HG03439 (cell line): ENCODE results near the gene B3GAT2.

ENCODE experiments used
- ATAC-seq: cut with Tn5 transposase; IDR thresholded peaks from one replicate; pipeline ENCODE4 v1.9.1; 2021; ENCODE audit warnings: mild to moderate bottlenecking, moderate library complexity; ENCODE audit not compliant: unreplicated experiment

B3GAT2 gene

GRCh38 chr6:70844301-70844700, 112.6 kb downstream of the B3GAT2 start:
- no peak for ATAC-seq

- no peak for ATAC-seq
Measured at GRCh38 chr6:70843328-70843918, 113.4 kb downstream of the B3GAT2 start.

GRCh38 chr6:70842541-70842940, 114.3 kb downstream of the B3GAT2 start:
- ATAC-seq = no peak

GRCh38 chr6:70841112-70841511, 115.7 kb downstream of the B3GAT2 start:
- ATAC-seq = no peak

- no peak for ATAC-seq
Measured at GRCh38 chr6:70839286-70840266, 117.3 kb downstream of the B3GAT2 start.

GRCh38 chr6:70838907-70839285, 118.0 kb downstream of the B3GAT2 start:
- no peak for ATAC-seq

- no peak for ATAC-seq
Measured at GRCh38 chr6:70834520-70834919, 122.3 kb downstream of the B3GAT2 start.

GRCh38 chr6:70831427-70831826, 125.4 kb downstream of the B3GAT2 start:
- ATAC-seq = no peak

- ATAC-seq = no peak
Measured at GRCh38 chr6:70823651-70824050, 133.2 kb downstream of the B3GAT2 start.

GRCh38 chr6:70821751-70822150, 135.1 kb downstream of the B3GAT2 start:
- ATAC-seq = no peak

GRCh38 chr6:70820778-70821177, 136.1 kb downstream of the B3GAT2 start:
- no peak for ATAC-seq

- no peak for ATAC-seq
Measured at GRCh38 chr6:70819646-70820045, 137.2 kb downstream of the B3GAT2 start.

GRCh38 chr6:70813885-70814284, 143.0 kb downstream of the B3GAT2 start:
- no peak for ATAC-seq

- ATAC-seq = no peak
Measured at GRCh38 chr6:70811788-70812187, 145.1 kb downstream of the B3GAT2 start.
